K562 (cell line): ENCODE data around the gene SEC14L1. TPM values are rescaled to one million over a fixed set of nuclear protein-coding genes. Genes with fewer than 3 reads are reported as not detected.

ENCODE experiments used
- ATAC-seq: fragments of 200-7000 bp; cut with Tn5 transposase; 3 replicates; pipeline ENCODE4 v1.9.1; 2020; ENCODE audit warnings: moderate library complexity
- BruUV-seq: library from RNA; stranded (reverse); fragments of 400-500 nt; replicated peaks from 2 replicates; lab custom pipeline; 2021; lab: Mats Ljungman, UMichigan
- CTCF ChIA-PET: fragments of 300-600 bp; formaldehyde crosslinking; extraction: SDS; loops from one replicate; lab custom pipeline; 2021; ENCODE audit warnings: low intra/inter-chr PET ratio; lab: Yijun Ruan, JAX
- POLR2A ChIA-PET: fragments of 300-600, 350-650 bp; sonication (Branson Sonifier 250); formaldehyde crosslinking; extraction: SDS; loops from one replicate; lab custom pipeline; 2021; ENCODE audit warnings: antibody characterized with exemption, inconsistent platforms; lab: Yijun Ruan, JAX
- DNase-seq, 4 experiments: peaks; one replicate each; pipeline versions ENCODE4 v3.0.0 to v3.0.0-alpha.2; 2011 to 2018; ENCODE audit warnings: low spot score in 3 of 4, mixed read lengths in 3 of 4; ENCODE audit errors: extremely low read depth in 1 of 4
- FAIRE-seq: peaks from 2 replicates; lab custom pipeline; 2011; peaks lifted over from hg19 to GRCh38; lab: Jason Lieb, UNC
- H2AFZ ChIP-seq: 2 replicates; pipeline ENCODE4 v1.6.0; 2011; ENCODE audit warnings: low read depth, low read length, control low read depth, inconsistent platforms
- H3K27ac ChIP-seq: fragments of 200-600 bp; 3 replicates; pipeline ENCODE4 v1.8.0; 2011; ENCODE audit warnings: low read depth, mild to moderate bottlenecking, control low read depth, inconsistent platforms, low read length, moderate library complexity, mixed read lengths; ENCODE audit errors: extremely low read depth
- H3K27me3 ChIP-seq, 2 experiments: fragments of 300-600 bp in 1 of 2; 2 replicates in 1 of 2; 3 replicates in 1 of 2; pipeline versions ENCODE4 v1.6.0 to v1.8.0; 2011; ENCODE audit warnings: inconsistent platforms in 2 of 2, low read length in 2 of 2, mild to moderate bottlenecking in 1 of 2, mixed read lengths in 1 of 2, moderate library complexity in 1 of 2; ENCODE audit not compliant: control insufficient read depth in 2 of 2, insufficient read depth in 2 of 2
- H3K36me3 ChIP-seq: fragments of 300-600 bp; 3 replicates; pipeline ENCODE4 v1.8.0; 2011; ENCODE audit warnings: mild to moderate bottlenecking, low read length, inconsistent platforms; ENCODE audit not compliant: control insufficient read depth, insufficient read depth
- H3K4me1 ChIP-seq, 2 experiments: fragments of 200-600 bp in 1 of 2; replicated peaks in 1 of 2; 2 replicates in 1 of 2; 3 replicates in 1 of 2; pipeline versions ENCODE4 v1.5.1 to v1.8.0; 2011; ENCODE audit warnings: inconsistent platforms in 2 of 2, low read length in 2 of 2, mild to moderate bottlenecking in 1 of 2, mixed read lengths in 1 of 2, moderate library complexity in 1 of 2; ENCODE audit not compliant: control insufficient read depth in 2 of 2, insufficient read depth in 2 of 2
- H3K4me2 ChIP-seq: 2 replicates; pipeline ENCODE4 v1.6.1; 2011; ENCODE audit warnings: low read length, control low read depth, inconsistent platforms, mixed read lengths; ENCODE audit not compliant: insufficient read depth
- H3K4me3 ChIP-seq: fragments of 200-600 bp; sonication (generic), shearing (Covaris generic); 2 replicates; pipeline ENCODE4 v1.5.1; 2016; ENCODE audit warnings: control low read depth, inconsistent platforms
- H3K79me2 ChIP-seq: fragments of 200-600 bp; 3 replicates; pipeline ENCODE4 v1.8.0; 2011; ENCODE audit warnings: low read length, inconsistent platforms; ENCODE audit not compliant: control insufficient read depth, insufficient read depth
- H3K9ac ChIP-seq, 2 experiments: 2 replicates each; pipeline versions ENCODE4 v1.6.0 to v1.6.1; 2011; ENCODE audit warnings: low read depth in 2 of 2, low read length in 2 of 2, control low read depth in 1 of 2, inconsistent platforms in 1 of 2, mild to moderate bottlenecking in 1 of 2, mixed read lengths in 1 of 2; ENCODE audit not compliant: insufficient read depth in 1 of 2
- H3K9me1 ChIP-seq: one replicate; pipeline ENCODE4 v1.6.0; 2011; ENCODE audit warnings: inconsistent platforms, mild to moderate bottlenecking, low read length, moderate library complexity; ENCODE audit not compliant: control insufficient read depth, insufficient read depth
- H3K9me3 ChIP-seq: replicated peaks from 2 replicates; pipeline ENCODE4 v1.5.1; 2011; ENCODE audit warnings: low read depth, low read length, inconsistent platforms; ENCODE audit not compliant: control insufficient read depth, insufficient read depth
- H4K20me1 ChIP-seq: replicated peaks from 2 replicates; pipeline ENCODE4 v1.6.1; 2011; ENCODE audit warnings: low read length, inconsistent platforms, mixed read lengths; ENCODE audit not compliant: control insufficient read depth, insufficient read depth
- BRF2 ChIP-seq: IDR thresholded peaks from 3 replicates; pipeline ENCODE4 v1.6.1; 2011; ENCODE audit warnings: borderline replicate concordance, mild to moderate bottlenecking; ENCODE audit not compliant: insufficient read length, insufficient read depth
- EZH2 ChIP-seq: IDR thresholded peaks from 2 replicates; pipeline ENCODE4 v1.6.1; 2012; ENCODE audit warnings: low read depth, mild to moderate bottlenecking, inconsistent platforms, low read length, borderline replicate concordance
- FIP1L1 ChIP-seq: fragments of 200-400 bp; formaldehyde crosslinking; IDR thresholded peaks from 2 replicates; pipeline ENCODE4 v1.6.1; 2018; ENCODE audit warnings: mild to moderate bottlenecking, low read depth, low read length; ENCODE audit not compliant: poor library complexity, severe bottlenecking
- HMG20A ChIP-seq: fragments of 450-650 bp; formaldehyde crosslinking; conservative IDR thresholded peaks from 2 replicates; pipeline ENCODE4 v1.4.0; 2020; ENCODE audit warnings: mild to moderate bottlenecking, mixed read lengths
- HSF4 ChIP-seq: fragments of 250-450 bp; sonication (Bioruptor Pico); IDR thresholded peaks from 2 replicates; pipeline ENCODE4 v2.1.2; 2022; ENCODE audit warnings: mild to moderate bottlenecking, moderate library complexity, borderline replicate concordance
- KAT8 ChIP-seq: fragments of 450-650 bp; IDR thresholded peaks from 2 replicates; pipeline ENCODE4 v1.6.1; 2016; ENCODE audit warnings: low read depth, mild to moderate bottlenecking
- MYBL2 ChIP-seq, 2 experiments: fragments of 450-650 bp in 1 of 2; sonication (generic) in 1 of 2; formaldehyde crosslinking in 1 of 2; IDR thresholded peaks; 2 replicates each; pipeline versions ENCODE4 v1.6.1 to v1.8.1; 2017 to 2022; ENCODE audit warnings: borderline replicate concordance in 1 of 2, inconsistent platforms in 1 of 2, low read depth in 1 of 2, mild to moderate bottlenecking in 1 of 2, missing genetic modification reagents in 1 of 2, moderate library complexity in 1 of 2
- NR4A1 ChIP-seq, 2 experiments: fragments of 250-450 bp in 1 of 2; fragments of 450-650 bp in 1 of 2; sonication (Bioruptor Pico) in 1 of 2; IDR thresholded peaks; 2 replicates each; pipeline versions ENCODE4 v1.4.0 to v1.6.1; 2016 to 2020; ENCODE audit warnings: mild to moderate bottlenecking in 2 of 2, missing compliant biosample characterization in 1 of 2, missing genetic modification characterization in 1 of 2, moderate library complexity in 1 of 2
- TAL1 ChIP-seq: fragments of 450-650 bp; IDR thresholded peaks from 2 replicates; pipeline ENCODE4 v1.6.1; 2016; ENCODE audit warnings: mild to moderate bottlenecking
- TEAD2 ChIP-seq: fragments of 450-650 bp; IDR thresholded peaks from 2 replicates; pipeline ENCODE4 v1.6.1; 2016; ENCODE audit warnings: missing genetic modification characterization, control low read depth, missing compliant biosample characterization
- THAP12 ChIP-seq: fragments of 250-450 bp; sonication (Bioruptor Pico); IDR thresholded peaks from 2 replicates; pipeline ENCODE4 v1.9.0; 2021; ENCODE audit warnings: mild to moderate bottlenecking, inconsistent platforms
- TSC22D4 ChIP-seq: fragments of 450-650 bp; IDR thresholded peaks from 2 replicates; pipeline ENCODE4 v1.6.1; 2016; ENCODE audit warnings: missing genetic modification characterization, missing biosample characterization, control low read depth
- TSHZ1 ChIP-seq: fragments of 250-450 bp; sonication (Bioruptor Pico); IDR thresholded peaks from 2 replicates; pipeline ENCODE4 v1.4.0; 2020; ENCODE audit warnings: mild to moderate bottlenecking, moderate library complexity
- ZNF174 ChIP-seq: fragments of 250-450 bp; sonication (Bioruptor Pico); IDR thresholded peaks from 2 replicates; pipeline ENCODE4 v1.4.0; 2020; ENCODE audit warnings: mild to moderate bottlenecking
- ZNF445 ChIP-seq: fragments of 250-450 bp; sonication (Bioruptor Pico); IDR thresholded peaks from 2 replicates; pipeline ENCODE4 v1.4.0; 2020; ENCODE audit warnings: low read depth, mild to moderate bottlenecking, moderate library complexity
- ZNF644 ChIP-seq: fragments of 200-800 bp; sonication (Bioruptor generic); IDR thresholded peaks from 2 replicates; pipeline ENCODE4 v1.6.1; 2016; ENCODE audit warnings: low read depth, missing genetic modification characterization, missing compliant biosample characterization
- WGBS: fragments of 100-300 bp; shearing (Covaris generic); methylation state at CpG from one replicate; pipeline ENCODE4 v1.1.6; 2016; ENCODE audit warnings: low coverage, mixed read lengths; ENCODE audit not compliant: insufficient coverage; ENCODE audit errors: missing lambda C conversion rate; 5-methylcytosine and 5-hydroxymethylcytosine counted together
- in situ Hi-C: fragments of 300-500 bp; cut with MboI; formaldehyde crosslinking; loops from 4 replicates; pipeline ENCODE4 v1.15.0; 2018; ENCODE audit warnings: inconsistent platforms, mixed read lengths
- intact Hi-C: fragments of 100-400 bp; cut with micrococcal nuclease; formaldehyde crosslinking; loops from 2 replicates; pipeline ENCODE4 v1.14.2; 2022
- polyA plus RNA-seq, 8 experiments: library from polyadenylated mRNA; depleted of rRNA in 4 of 8; stranded (reverse) in 5 of 8; unstranded in 3 of 8; fragments of >200 nt; fragmentation: Nextera tagmentation in 2 of 8; fragmentation: Illumina TruSeq in 1 of 8; extraction: Ambion mirVana in 2 of 8; extraction: Trizol in 1 of 8; gene quantifications; 2 replicates each; pipeline versions ENCODE4 v1.2.1 to v1.2.3, GENCODE V29; 2011 to 2014; ENCODE audit warnings: inconsistent platforms in 1 of 8, missing spikeins in 1 of 8
- total RNA-seq, 7 experiments: library from RNA; depleted of rRNA in 6 of 7; stranded (reverse); fragments of >200 nt in 6 of 7; fragmentation: Illumina TruSeq in 2 of 7; extraction: Trizol in 2 of 7; gene quantifications; 2 replicates each; pipeline versions ENCODE4 v1.2.1 to v1.2.3, GENCODE V29; 2011 to 2021; ENCODE audit warnings: low replicate concordance in 1 of 7

SEC14L1 gene
- total and polyA plus RNA-seq, 9 of the 15 experiments (the other 6 are each of a cell fraction or from before 2014, with no cell fraction given) = 3.1 to 39.7 (median 15.2) TPM

- peaks cover 75% of the 10 kb centered on the region; the same call in 2 of the 3 replicates for H3K36me3 ChIP-seq
- H3K9me1 ChIP-seq = no peaks in the 10 kb centered on the region
- no TSS peak for BruUV-seq
- no peaks in the 10 kb centered on the region for H3K9me3 ChIP-seq
- H3K4me2 ChIP-seq = no peak overlapping the region
- CTCF ChIA-PET = no interaction called here
- peaks cover 0 to 4% of the 10 kb centered on the region in 2 experiments; a peak in 1 of 5 replicates for H3K4me1 ChIP-seq
- no peak overlapping the region for H3K4me3 ChIP-seq
- WGBS = 76% methylated on average over 8 of the region's 8 CpGs
- no peaks in the 10 kb centered on the region for H3K27me3 ChIP-seq
- no peaks in the 10 kb centered on the region for H4K20me1 ChIP-seq
- POLR2A ChIA-PET = interaction anchor here (0.7 kb wide), 1 partner anchor 10 kb away, joined by 3 read pairs; no protein-coding TSS in a partner anchor
- ATAC-seq (no peak), FAIRE-seq (no peak), DNase-seq (no peak)
- H3K9ac ChIP-seq = no peak overlapping the region
- no peak overlapping the region for H2AFZ ChIP-seq
- in situ Hi-C loops (no loop called here), intact Hi-C loops (no loop called here)
- H3K27ac ChIP-seq = no peak overlapping the region
- H3K79me2 ChIP-seq = no peaks in the 10 kb centered on the region
- TF ChIP-seq ZNF445 (CRISPR knock-in tag) = no peak
- TF ChIP-seq HMG20A (CRISPR knock-in tag) = no peak
- no peak for TF ChIP-seq TEAD2 (tag)
- TF ChIP-seq NR4A1 (CRISPR knock-in tag; IDR thresholded peaks at IDR 0.05) = no peak
- no peak for TF ChIP-seq NR4A1 (tag; IDR thresholded peaks at IDR 0.05)
- no peak for TF ChIP-seq EZH2
- no peak for TF ChIP-seq ZNF174 (CRISPR knock-in tag)
- TF ChIP-seq TSC22D4 (tag) = no peak
- TF ChIP-seq TAL1 = no peak
- TF ChIP-seq KAT8 = no peak
- TF ChIP-seq FIP1L1 = no peak
- no peak for TF ChIP-seq THAP12 (CRISPR knock-in tag)
- TF ChIP-seq TSHZ1 (CRISPR knock-in tag) = no peak
- no peak for TF ChIP-seq BRF2
- TF ChIP-seq ZNF644 = no peak
- TF ChIP-seq MYBL2 (IDR thresholded peaks at IDR 0.05; ENCODE audit: low read depth) = no peak
- TF ChIP-seq MYBL2 (CRISPR knock-in tag; IDR thresholded peaks at IDR 0.05; ENCODE audit: borderline replicate concordance) = no peak
- TF ChIP-seq HSF4 = no peak
Observed at GRCh38 chr17:77204536-77204935, 63.8 kb downstream of the SEC14L1 start.
